ENCODE results near the gene SPTBN2.

The SPTBN2 gene

DNA sequence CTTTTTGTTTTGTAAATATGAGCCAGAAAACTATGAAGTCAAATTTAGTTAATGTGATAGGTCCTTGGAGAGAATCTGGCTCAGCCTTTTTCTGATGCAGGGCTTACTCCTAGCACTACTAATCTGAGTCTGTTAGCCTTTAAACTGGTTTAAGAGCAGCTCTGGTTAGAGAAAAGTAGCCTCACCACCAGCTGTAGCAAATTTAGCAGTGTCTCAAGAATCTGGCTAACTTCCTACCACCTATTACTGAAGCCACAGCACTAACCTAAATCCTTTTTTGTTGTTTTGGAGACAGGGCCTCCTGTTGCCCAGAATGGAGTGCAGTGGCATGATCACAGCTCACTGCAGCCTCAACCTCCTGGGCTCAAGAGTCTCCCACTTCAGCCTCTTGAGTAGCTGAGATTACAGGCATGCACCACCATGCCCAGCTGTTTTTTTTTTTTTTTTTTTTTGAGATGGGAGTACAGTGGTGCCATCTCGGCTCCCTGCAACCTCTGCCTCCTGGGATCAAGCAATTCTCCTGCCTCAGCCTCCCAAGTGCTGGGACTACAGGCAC is 65.2 kb downstream of the SPTBN2 start:
- DNase-seq (ENCODE audit: low read depth): no peak
- no peak overlapping the region for H3K4me3 ChIP-seq (ENCODE audit: control insufficient read depth, low read depth, low read length)
- TF ChIP-seq, protein P1, sequence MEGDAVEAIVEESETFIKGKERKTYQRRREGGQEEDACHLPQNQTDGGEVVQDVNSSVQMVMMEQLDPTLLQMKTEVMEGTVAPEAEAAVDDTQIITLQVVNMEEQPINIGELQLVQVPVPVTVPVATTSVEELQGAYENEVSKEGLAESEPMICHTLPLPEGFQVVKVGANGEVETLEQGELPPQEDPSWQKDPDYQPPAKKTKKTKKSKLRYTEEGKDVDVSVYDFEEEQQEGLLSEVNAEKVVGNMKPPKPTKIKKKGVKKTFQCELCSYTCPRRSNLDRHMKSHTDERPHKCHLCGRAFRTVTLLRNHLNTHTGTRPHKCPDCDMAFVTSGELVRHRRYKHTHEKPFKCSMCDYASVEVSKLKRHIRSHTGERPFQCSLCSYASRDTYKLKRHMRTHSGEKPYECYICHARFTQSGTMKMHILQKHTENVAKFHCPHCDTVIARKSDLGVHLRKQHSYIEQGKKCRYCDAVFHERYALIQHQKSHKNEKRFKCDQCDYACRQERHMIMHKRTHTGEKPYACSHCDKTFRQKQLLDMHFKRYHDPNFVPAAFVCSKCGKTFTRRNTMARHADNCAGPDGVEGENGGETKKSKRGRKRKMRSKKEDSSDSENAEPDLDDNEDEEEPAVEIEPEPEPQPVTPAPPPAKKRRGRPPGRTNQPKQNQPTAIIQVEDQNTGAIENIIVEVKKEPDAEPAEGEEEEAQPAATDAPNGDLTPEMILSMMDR (IDR thresholded peaks at IDR 0.05; ENCODE audit: control insufficient read depth, insufficient read depth, low read depth, low read length, missing control alignments): no peak

DNA sequence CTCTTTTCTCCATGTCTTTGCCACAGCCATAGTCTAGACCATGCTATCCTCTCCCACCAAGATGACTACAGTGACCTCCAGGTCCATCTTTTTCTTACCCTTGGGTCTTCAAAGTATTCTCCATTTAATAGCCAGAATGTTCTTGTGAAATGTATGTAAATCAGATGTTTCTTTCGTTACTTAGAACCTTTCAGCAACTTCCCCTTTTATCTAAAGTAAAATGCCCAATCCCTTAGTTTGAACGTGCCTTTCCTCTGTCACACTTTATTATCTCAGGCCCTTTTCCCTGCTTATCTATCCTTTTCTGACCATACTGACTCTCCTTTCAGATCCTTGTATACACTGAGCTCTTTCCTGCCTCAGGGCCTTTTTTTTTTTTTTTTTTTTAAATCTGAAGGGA is 69.3 kb downstream of the SPTBN2 start:
- no peak for DNase-seq (ENCODE audit: low read depth)
- TF ChIP-seq, protein P1 (IDR thresholded peaks at IDR 0.05; ENCODE audit: control insufficient read depth, insufficient read depth, low read depth, low read length, missing control alignments): no peak
- no peak overlapping the region for H3K4me3 ChIP-seq (ENCODE audit: control insufficient read depth, low read depth, low read length)

DNA sequence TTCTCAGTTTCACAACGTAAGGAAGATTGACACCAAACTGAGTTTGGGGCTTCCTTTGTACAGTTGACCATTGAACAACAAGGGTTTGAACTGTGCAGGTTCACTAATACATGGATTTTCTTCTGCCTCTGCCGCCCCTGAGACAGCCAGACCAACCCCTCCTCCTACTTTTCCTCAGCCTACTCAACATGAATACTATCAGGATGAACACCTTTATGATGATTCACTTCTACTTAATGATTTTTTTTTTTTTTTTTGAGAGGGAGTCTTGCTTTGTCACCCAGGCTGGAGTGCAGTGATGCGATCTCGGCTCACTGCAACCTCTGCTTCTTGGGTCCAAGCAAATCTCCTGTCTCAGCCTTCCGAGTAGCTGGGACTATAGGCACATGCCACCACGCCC is 75.9 kb downstream of the SPTBN2 start:
- TF ChIP-seq, protein P1 (IDR thresholded peaks at IDR 0.05; ENCODE audit: control insufficient read depth, insufficient read depth, low read depth, low read length, missing control alignments): no peak
- no peak overlapping the region for H3K4me3 ChIP-seq (ENCODE audit: control insufficient read depth, low read depth, low read length)
- no peak for DNase-seq (ENCODE audit: low read depth)

DNA sequence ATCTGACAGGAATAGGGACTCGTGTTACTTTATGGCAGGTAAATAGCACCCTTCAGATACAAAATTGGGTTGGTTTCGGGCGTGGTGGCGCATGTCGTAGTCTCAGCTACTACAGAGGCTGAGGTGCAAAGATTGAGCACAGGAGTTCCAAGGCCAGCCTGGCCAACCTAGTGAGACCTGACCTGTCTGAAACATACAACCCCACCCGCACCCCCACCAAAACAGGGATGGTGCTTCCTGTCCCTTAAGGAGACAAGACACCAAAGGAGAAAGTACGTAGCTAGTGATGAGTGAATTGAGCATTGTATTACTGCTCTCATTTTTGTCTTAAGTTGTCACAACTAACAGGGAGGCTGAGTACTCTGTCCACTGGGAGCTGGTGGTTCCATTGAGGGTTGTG is 76.4 kb downstream of the SPTBN2 start:
- no peak overlapping the region for H3K4me3 ChIP-seq (ENCODE audit: control insufficient read depth, low read depth, low read length)
- no peak for DNase-seq (ENCODE audit: low read depth)
- TF ChIP-seq, protein P1 (IDR thresholded peaks at IDR 0.05; ENCODE audit: control insufficient read depth, insufficient read depth, low read depth, low read length, missing control alignments): no peak

DNA sequence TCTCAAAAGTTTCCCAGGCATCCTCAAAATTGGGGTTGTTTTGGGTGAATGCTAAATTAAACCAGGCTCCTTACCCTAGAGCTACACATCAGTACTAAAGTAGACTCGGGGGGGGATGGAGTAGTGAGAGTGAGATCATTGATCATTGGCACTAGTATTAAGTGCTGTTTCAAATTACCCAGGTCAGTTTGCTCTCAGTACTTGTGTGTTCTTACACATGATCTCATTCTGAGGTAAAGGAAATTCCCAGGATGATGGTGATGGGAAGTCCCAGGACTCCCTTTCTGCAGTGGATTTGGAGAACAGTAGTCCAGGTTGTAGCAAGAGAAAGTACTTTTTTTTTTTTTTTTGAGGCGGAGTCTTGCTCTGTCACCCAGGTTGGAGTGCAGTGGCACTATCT is 78.0 kb downstream of the SPTBN2 start:
- DNase-seq (ENCODE audit: low read depth): no peak
- H3K4me3 ChIP-seq (ENCODE audit: control insufficient read depth, low read depth, low read length): no peak overlapping the region
- TF ChIP-seq, protein P1 (IDR thresholded peaks at IDR 0.05; ENCODE audit: control insufficient read depth, insufficient read depth, low read depth, low read length, missing control alignments): no peak

DNA sequence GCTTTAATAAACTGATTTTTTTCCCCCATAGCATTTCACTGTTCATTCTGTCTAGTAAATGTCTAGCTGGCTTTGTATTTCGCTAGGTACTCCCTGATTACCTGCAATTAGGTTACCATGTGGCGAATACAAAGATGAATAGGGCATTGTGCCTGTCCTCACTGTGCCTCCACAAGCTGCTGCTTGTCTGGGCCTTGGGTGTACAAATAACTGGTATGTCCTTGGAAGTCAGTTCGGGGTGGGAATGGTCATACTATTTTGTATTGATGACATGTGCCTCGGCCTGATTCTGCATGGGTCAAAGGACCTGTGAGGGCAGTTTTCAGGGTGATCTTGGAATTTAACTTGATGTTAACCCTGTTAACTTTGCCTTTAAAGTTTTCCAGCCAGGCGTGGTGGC is 79.1 kb downstream of the SPTBN2 start:
- H3K4me3 ChIP-seq (ENCODE audit: control insufficient read depth, low read depth, low read length): no peak overlapping the region
- no peak for DNase-seq (ENCODE audit: low read depth)
- TF ChIP-seq, protein P1 (IDR thresholded peaks at IDR 0.05; ENCODE audit: control insufficient read depth, insufficient read depth, low read depth, low read length, missing control alignments): no peak

DNA sequence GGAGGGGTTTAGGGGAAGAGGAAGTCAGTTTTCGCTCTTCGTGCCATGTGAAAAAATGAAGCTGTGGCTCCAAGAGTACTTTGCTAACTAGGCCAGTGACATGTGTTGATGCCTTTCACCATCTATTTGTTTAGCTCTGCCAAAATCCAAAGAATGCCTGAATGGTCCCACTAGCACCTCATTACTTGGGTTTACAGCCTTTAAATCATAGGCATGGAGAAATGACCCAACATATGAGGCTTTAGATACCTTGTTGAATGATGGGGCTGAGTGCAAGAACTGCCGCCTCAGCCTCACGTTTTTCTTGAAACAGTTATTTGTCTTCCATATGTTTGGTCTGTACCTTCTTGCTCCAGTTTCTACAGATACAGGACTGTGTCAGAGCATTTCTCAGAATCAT is 82.2 kb downstream of the SPTBN2 start:
- DNase-seq (ENCODE audit: low read depth): no peak
- TF ChIP-seq, protein P1 (IDR thresholded peaks at IDR 0.05; ENCODE audit: control insufficient read depth, insufficient read depth, low read depth, low read length, missing control alignments): no peak

More for the DNA sequence above, 82.2 kb downstream of the SPTBN2 start:
- H3K4me3 ChIP-seq (ENCODE audit: control insufficient read depth, low read depth, low read length): no peak overlapping the region

All from AG09309 (cell line).